ENCODE results near the gene TRAPPC13.

The TRAPPC13 gene

DNA sequence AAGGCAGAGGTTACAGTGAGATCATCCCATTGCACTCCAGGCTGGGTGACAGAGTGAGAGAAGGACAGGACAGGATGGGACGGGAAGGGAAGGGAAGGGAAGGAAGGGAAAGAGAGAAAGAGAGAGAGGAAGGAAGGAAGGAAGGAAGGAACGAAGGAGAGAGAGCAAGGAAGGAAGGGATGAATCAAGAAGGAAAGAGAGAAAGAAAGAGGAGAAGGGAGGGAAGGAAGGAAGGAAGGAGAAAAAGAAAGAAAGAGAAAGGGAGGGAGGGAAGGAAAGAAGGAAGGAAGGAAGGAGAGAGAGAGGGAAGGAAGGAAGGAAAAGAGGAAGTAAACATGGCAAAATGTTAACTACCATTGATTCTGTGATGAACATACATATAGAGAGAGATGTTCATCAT is 68.3 kb downstream of the TRAPPC13 start:
- no peak overlapping the region for H3K27ac ChIP-seq

DNA sequence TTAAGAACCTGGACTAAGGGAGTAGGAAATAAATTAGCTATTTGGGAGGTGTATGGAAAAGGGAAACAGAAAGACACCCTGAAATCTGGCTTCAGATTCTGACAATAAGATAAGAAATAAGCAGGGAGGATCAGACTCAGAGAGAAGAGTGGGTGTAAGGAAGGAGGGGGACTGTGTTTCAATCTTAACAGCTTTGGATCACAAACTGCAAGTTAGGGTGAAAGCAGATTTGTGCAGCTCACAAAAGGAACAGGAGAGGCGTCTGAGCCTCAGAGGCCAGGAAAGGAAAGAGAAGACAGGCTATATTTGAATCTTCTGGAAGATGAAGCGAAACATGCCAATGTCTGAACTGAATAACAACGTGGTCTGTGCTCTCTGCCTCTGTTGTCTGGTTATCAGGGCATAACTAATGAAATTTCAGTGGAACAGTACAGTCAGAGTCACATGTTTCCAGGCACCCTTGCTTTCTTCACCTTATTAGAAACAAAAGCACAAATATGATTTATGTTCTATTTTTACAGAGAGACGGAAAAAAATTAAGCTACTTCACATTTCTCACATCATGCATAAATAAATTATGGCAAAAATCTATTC is 70.4 kb downstream of the TRAPPC13 start:
- TF ChIP-seq, protein P1, sequence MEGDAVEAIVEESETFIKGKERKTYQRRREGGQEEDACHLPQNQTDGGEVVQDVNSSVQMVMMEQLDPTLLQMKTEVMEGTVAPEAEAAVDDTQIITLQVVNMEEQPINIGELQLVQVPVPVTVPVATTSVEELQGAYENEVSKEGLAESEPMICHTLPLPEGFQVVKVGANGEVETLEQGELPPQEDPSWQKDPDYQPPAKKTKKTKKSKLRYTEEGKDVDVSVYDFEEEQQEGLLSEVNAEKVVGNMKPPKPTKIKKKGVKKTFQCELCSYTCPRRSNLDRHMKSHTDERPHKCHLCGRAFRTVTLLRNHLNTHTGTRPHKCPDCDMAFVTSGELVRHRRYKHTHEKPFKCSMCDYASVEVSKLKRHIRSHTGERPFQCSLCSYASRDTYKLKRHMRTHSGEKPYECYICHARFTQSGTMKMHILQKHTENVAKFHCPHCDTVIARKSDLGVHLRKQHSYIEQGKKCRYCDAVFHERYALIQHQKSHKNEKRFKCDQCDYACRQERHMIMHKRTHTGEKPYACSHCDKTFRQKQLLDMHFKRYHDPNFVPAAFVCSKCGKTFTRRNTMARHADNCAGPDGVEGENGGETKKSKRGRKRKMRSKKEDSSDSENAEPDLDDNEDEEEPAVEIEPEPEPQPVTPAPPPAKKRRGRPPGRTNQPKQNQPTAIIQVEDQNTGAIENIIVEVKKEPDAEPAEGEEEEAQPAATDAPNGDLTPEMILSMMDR (conservative IDR thresholded peaks at IDR 0.05), result no peak
- no peak overlapping the region for H3K27ac ChIP-seq

More for the DNA sequence above, 68.3 kb downstream of the TRAPPC13 start:
- TF ChIP-seq, protein P1 (conservative IDR thresholded peaks at IDR 0.05), result no peak

DNA sequence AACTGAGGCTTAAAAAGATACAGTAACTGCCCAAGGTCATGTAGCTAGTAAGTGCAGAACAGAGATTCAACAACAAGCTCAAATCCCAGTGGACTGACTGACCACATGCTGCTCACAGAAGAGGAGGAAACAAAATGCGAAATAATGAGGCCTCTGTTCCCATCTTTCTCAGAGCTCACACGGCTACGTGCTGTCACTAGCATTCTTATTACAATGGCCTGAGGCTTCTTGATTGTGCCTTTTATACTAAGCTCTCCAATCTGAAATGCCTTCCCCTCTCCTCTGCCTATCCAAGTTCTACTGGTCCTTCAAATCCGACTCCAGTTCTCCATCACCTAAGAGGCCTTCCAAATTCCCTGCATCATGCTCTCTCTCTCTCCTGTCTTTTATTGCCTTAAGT is 71.1 kb downstream of the TRAPPC13 start:
- TF ChIP-seq, protein P1 (conservative IDR thresholded peaks at IDR 0.05), result no peak
- H3K27ac ChIP-seq, result no peak overlapping the region

DNA sequence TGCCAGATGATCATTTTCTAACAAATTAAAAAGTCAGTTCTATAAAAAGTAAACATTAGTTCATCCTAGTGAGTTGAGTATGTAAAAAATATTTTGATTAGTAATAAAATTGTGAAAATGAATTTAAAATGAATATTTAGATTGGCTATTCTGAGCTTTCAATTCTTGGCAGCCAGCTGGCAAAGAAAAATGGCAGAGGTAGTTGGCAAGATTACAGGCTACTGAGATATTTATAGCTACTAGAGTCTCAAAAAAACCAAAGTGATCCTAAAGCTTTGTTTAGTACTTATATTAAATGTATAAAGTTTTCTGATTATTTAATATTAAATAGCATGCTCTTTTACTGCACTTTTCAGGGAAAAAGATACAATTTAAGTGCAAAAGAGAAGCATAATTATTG is 72.1 kb downstream of the TRAPPC13 start:
- TF ChIP-seq, protein P1 (conservative IDR thresholded peaks at IDR 0.05), result no peak
- H3K27ac ChIP-seq, result no peak overlapping the region

DNA sequence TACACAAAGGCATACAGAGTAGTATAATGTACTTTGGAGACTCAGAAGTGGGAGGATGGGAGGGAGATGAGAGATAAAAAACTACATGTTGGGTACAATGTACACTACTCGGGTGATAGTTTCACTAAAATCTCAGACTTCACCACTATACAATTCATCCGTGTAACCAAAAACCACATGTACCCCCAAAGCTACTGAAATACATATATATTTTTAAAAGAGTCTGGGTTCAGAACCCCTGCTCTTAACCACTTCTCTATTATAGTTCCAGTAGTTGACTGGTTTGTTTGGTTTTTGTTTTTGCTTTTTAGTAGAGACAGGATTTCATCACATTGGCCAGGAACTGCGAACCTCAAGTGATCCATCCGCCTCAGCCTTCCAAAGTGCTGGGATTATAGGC is 74.5 kb downstream of the TRAPPC13 start:
- H3K27ac ChIP-seq, result no peak overlapping the region
- TF ChIP-seq, protein P1 (conservative IDR thresholded peaks at IDR 0.05), result no peak

DNA sequence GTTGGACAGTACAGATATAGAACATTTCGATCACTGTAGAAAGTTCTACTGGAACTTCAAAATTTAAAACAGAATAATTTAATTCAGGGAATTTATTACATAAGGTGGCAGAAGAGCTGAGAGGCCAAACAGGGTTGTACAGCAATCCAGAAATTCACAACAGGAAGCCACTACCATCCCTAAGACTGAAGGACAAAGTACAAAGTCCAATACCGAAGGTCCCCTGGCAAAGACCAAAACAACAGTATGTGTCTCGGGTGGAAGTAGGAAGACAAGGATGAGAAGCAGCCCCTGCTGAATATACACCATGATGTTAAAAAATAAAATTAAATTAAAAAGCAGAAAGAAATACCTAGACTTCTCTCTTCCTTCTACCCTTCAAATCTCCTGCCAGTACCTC is 77.2 kb downstream of the TRAPPC13 start:
- TF ChIP-seq, protein P1 (conservative IDR thresholded peaks at IDR 0.05), result no peak
- no peak overlapping the region for H3K27ac ChIP-seq

DNA sequence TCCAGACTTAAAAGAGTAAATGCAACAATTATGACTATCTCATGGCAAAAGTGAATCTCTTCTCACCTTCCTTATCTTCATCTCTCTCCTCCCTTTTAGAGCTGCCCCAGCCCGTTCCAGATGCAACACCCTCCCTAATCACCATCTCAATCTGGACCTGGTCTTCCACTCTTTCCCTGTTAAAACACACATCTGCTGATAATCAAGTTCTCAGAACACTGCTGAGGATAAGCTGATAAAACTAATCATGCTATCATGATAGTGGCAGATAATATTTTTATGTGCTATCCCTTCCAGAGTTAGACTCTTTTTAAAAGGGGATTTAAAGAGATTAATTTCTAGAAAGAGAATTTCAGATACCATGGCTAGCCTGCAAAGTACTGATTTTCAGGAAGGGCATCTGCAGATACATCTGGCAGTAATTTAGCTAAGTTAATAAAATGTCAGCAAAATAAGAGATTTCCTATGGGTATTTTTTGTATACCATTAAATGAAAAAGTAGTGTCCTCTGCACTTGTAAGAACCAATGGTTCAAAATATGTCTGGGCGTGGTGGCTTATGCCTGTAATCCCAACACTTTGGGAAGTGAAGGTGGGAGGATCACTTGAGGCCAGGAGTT is 79.9 kb downstream of the TRAPPC13 start:
- no peak overlapping the region for H3K27ac ChIP-seq
- TF ChIP-seq, protein P1 (conservative IDR thresholded peaks at IDR 0.05), result no peak

All from VCaP (cell line).